ENCODE measurements around the gene TELO2.
A peak's percentile ranks its signal among the peaks of the same experiment; 100 is the strongest.

Gene TELO2

GRCh38 chr16:1503110-1503955 is 10.2 kb downstream of the TELO2 start:
- intact Hi-C loops (cut with DNase I; ENCODE audit: low total_unique reads) = no loop called here
- Histone ChIP-seq H3K27ac (no peak overlapping the region), H3K27me3 (no peaks in the 10 kb centered on the region), H3K4me1 (peaks cover 0 to 3% (median under 1%) of the 10 kb centered on the region in 4 donors), H3K36me3 (peaks cover 45 to 94% (median 66%) of the 10 kb centered on the region in 3 donors), H3K4me3 (no peak overlapping the region), H3K9me3 (no peaks in the 10 kb centered on the region)
- DNase-seq = no peak
- no peak for TF ChIP-seq CTCF (IDR thresholded peaks at IDR 0.05)

GRCh38 chr16:1505073-1505844 is 12.1 kb downstream of the TELO2 start:
- intact Hi-C loops (cut with DNase I; ENCODE audit: low total_unique reads) = no loop called here
- Histone ChIP-seq H3K9me3 (no peaks in the 10 kb centered on the region), H3K4me1 (peaks cover 15 to 21% (median 18%) of the 10 kb centered on the region in 4 donors), H3K4me3 (no peak overlapping the region), H3K27me3 (no peaks in the 10 kb centered on the region), H3K27ac (no peak overlapping the region), H3K36me3 (peaks cover 30 to 96% (median 50%) of the 10 kb centered on the region in 3 donors)
- no peak for DNase-seq
- no peak for TF ChIP-seq CTCF (IDR thresholded peaks at IDR 0.05)

- H3K4me3 ChIP-seq = no peak overlapping the region
- no peak for DNase-seq
- no peak for TF ChIP-seq CTCF (IDR thresholded peaks at IDR 0.05)
- H3K27ac ChIP-seq = no peak overlapping the region
- H3K36me3 ChIP-seq = peaks cover 24 to 93% (median 43%) of the 10 kb centered on the region in 3 donors
- no peaks in the 10 kb centered on the region for H3K27me3 ChIP-seq
- intact Hi-C loops (cut with DNase I; ENCODE audit: low total_unique reads) = no loop called here
- no peaks in the 10 kb centered on the region for H3K9me3 ChIP-seq
- peaks cover 16 to 28% (median 21%) of the 10 kb centered on the region in 4 donors for H3K4me1 ChIP-seq
Measured at GRCh38 chr16:1505912-1506311, 12.8 kb downstream of the TELO2 start.

- Histone ChIP-seq H3K27ac (no peak overlapping the region), H3K36me3 (peaks cover 16 to 90% (median 36%) of the 10 kb centered on the region in 3 donors), H3K4me1 (peaks cover 16 to 29% (median 21%) of the 10 kb centered on the region in 4 donors), H3K27me3 (no peaks in the 10 kb centered on the region), H3K4me3 (no peak overlapping the region), H3K9me3 (no peaks in the 10 kb centered on the region)
- no peak for DNase-seq
- intact Hi-C loops (cut with DNase I; ENCODE audit: low total_unique reads) = no loop called here
- TF ChIP-seq CTCF (IDR thresholded peaks at IDR 0.05) = no peak
Measured at GRCh38 chr16:1506494-1507213, 13.5 kb downstream of the TELO2 start.

- intact Hi-C loops (cut with DNase I; ENCODE audit: low total_unique reads) = no loop called here
- DNase-seq = no peak
Measured at GRCh38 chr16:1508494-1509187, 15.5 kb downstream of the TELO2 start.

More at GRCh38 chr16:1508494-1509187, 15.5 kb downstream of the TELO2 start:
- Histone ChIP-seq H3K9me3 (no peaks in the 10 kb centered on the region), H3K27ac (peak overlapping the region; percentile 87 to 89), H3K27me3 (no peaks in the 10 kb centered on the region), H3K36me3 (peaks cover 0 to 70% (median 23%) of the 10 kb centered on the region in 3 donors), H3K4me1 (peaks cover 16 to 29% (median 21%) of the 10 kb centered on the region in 4 donors), H3K4me3 (no peak overlapping the region)
- no peak for TF ChIP-seq CTCF (IDR thresholded peaks at IDR 0.05)
